HG03060 (cell line): ENCODE results near the gene MRPS27.
"Not testable (repeated sequence)": the region's sequence is repeated elsewhere in the genome, so short reads cannot be mapped to it uniquely, and the experiment has no call there.

Experiments used
- ATAC-seq: cut with Tn5 transposase; IDR thresholded peaks from one replicate; pipeline ENCODE4 v1.9.1; 2021; ENCODE audit warnings: low read depth, moderate number of reproducible peaks; ENCODE audit not compliant: unreplicated experiment

The MRPS27 gene

GRCh38 chr5:72179028-72179815 is 140.8 kb downstream of the MRPS27 start:
- ATAC-seq: no peak

DNA sequence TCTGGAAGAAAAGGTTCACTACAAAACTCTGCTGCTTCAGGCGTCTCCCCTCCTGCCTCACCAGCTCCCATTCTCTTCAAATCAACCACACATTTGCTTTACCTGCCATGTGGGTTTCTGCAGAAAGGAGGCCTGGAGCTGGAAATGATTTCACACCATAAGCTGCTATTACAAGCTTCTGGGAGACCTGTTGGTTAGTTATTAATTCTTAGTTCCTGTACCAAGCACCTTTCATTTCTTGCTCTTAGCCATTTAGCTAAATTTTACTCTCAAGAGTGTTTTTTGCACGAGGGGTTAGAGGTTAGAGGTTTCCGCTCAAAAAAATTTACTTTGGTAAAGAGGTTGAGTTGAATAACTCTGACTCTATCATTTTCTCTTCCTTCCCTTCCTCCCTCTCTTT is 142.5 kb downstream of the MRPS27 start:
- ATAC-seq: no peak

DNA sequence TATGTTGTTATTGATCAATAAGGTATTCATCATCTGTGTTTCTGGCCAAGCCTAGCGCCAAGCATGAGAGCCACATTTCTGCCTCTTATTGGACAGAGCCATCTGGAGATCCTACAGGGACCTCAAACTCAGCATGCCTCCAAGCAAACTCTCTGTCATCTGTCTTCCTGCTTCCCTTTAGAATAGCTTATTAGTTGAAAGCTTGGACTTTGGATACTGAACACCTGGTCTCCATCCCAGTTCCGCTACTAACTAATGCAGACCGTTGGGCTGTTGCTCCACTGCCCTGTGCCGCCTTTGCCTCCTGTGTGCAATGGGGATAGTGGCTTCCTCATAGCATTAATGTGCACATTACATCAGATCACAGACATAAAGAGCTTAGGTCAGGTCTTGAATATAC is 147.3 kb downstream of the MRPS27 start:
- ATAC-seq: no peak

DNA sequence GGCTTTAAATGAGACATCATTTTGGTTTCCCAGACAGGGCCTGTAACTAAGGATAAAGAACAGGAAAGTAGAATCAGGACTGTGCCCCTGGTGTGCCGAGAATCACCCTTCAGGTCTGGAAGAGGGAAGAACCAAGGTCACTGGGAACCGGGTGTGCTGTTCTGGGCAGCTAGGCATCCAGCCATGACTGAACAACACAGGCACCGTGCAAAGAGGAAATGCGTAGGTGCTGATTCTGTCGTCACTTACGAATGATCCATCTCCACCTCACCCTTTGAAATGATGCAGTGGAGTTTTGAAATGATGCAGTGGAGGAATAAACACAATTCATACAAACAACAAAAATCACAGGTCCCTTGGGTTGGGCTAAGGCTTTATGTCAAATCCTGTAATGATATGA is 148.4 kb downstream of the MRPS27 start:
- no peak for ATAC-seq

GRCh38 chr5:72171181-72171580 is 148.9 kb downstream of the MRPS27 start:
- not testable (repeated sequence) for ATAC-seq

GRCh38 chr5:72170101-72170500 is 149.9 kb downstream of the MRPS27 start:
- ATAC-seq: no peak
